MCF 10A (cell line): ENCODE measurements around the gene ACOT9. TPM values are rescaled to one million over a fixed set of nuclear protein-coding genes. Genes with fewer than 3 reads are reported as not detected.
"Not testable (repeated sequence)": the region's sequence is repeated elsewhere in the genome, so short reads cannot be mapped to it uniquely, and the experiment has no call there.

Source experiments
- BruUV-seq: library from RNA; stranded (reverse); fragments of 400-500 nt; replicated peaks from 2 replicates; lab custom pipeline; 2021; lab: Mats Ljungman, UMichigan
- CTCF ChIA-PET: fragments of 300-600 bp; sonication (Branson Sonifier 250); formaldehyde crosslinking; extraction: SDS; loops from one replicate; lab custom pipeline; 2021; ENCODE audit warnings: antibody characterized with exemption, inconsistent platforms; lab: Yijun Ruan, JAX
- POLR2A ChIA-PET: fragments of 300-600, 350-650 bp; sonication (Branson Sonifier 250); formaldehyde crosslinking; extraction: SDS; loops from one replicate; lab custom pipeline; 2020; ENCODE audit warnings: antibody characterized with exemption, inconsistent platforms; lab: Yijun Ruan, JAX
- DNase-seq: peaks from one replicate; pipeline ENCODE4 v3.0.0-alpha.2; 2018; ENCODE audit not compliant: unreplicated experiment
- H3K27ac Mint-ChIP-seq: one replicate; pipeline ENCODE4 v1.8.0; 2022; ENCODE audit warnings: mild to moderate bottlenecking, low read depth, mixed read lengths; ENCODE audit not compliant: unreplicated experiment
- H3K27me3 Mint-ChIP-seq: one replicate; pipeline ENCODE4 v1.8.0; 2022; ENCODE audit warnings: mixed read lengths; ENCODE audit not compliant: insufficient read depth, unreplicated experiment
- H3K36me3 Mint-ChIP-seq: one replicate; pipeline ENCODE4 v1.8.0; 2022; ENCODE audit warnings: mild to moderate bottlenecking, moderate library complexity, mixed read lengths; ENCODE audit not compliant: insufficient read depth, unreplicated experiment
- H3K4me1 Mint-ChIP-seq: one replicate; pipeline ENCODE4 v1.8.0; 2022; ENCODE audit warnings: mixed read lengths; ENCODE audit not compliant: insufficient read depth, unreplicated experiment
- H3K4me3 Mint-ChIP-seq: one replicate; pipeline ENCODE4 v1.8.0; 2022; ENCODE audit warnings: mild to moderate bottlenecking, moderate library complexity, mixed read lengths; ENCODE audit not compliant: unreplicated experiment
- H3K9me3 Mint-ChIP-seq: one replicate; pipeline ENCODE4 v1.8.0; 2022; ENCODE audit warnings: mixed read lengths; ENCODE audit not compliant: unreplicated experiment
- intact Hi-C: fragments of 100-400 bp; cut with micrococcal nuclease; formaldehyde crosslinking; loops from 2 replicates; pipeline ENCODE4 v1.14.1; 2022
- total RNA-seq: library from RNA; stranded (reverse); gene quantifications from 2 replicates; pipeline ENCODE4 v1.2.3, GENCODE V29; 2022
- TF ChIP-seq, protein P1 (sequence below): fragments of 200-600 bp; IDR thresholded peaks from one replicate; pipeline ENCODE4 v1.8.0; 2022; ENCODE audit warnings: antibody characterized with exemption, mild to moderate bottlenecking; ENCODE audit not compliant: unreplicated experiment

Gene ACOT9
- total RNA-seq, 1 experiment from 2014 or later = 83.9 TPM

- no peak for DNase-seq
- Mint-ChIP-seq H3K4me1 (peaks cover 6% of the 10 kb centered on the region), H3K36me3 (no peaks in the 10 kb centered on the region), H3K27me3 (no peaks in the 10 kb centered on the region), H3K27ac (no peak overlapping the region), H3K9me3 (no peaks in the 10 kb centered on the region), H3K4me3 (no peak overlapping the region)
- POLR2A ChIA-PET = interaction anchor here (0.7 kb wide), 1 partner anchor 121 kb away, joined by 3 read pairs; no protein-coding TSS in a partner anchor
- CTCF ChIA-PET = interaction anchor here (1.4 kb wide), 1 partner anchor 153 kb away, joined by 4 read pairs; no protein-coding TSS in a partner anchor
- no TSS peak for BruUV-seq
- intact Hi-C loops = no loop called here
- TF ChIP-seq, protein P1, sequence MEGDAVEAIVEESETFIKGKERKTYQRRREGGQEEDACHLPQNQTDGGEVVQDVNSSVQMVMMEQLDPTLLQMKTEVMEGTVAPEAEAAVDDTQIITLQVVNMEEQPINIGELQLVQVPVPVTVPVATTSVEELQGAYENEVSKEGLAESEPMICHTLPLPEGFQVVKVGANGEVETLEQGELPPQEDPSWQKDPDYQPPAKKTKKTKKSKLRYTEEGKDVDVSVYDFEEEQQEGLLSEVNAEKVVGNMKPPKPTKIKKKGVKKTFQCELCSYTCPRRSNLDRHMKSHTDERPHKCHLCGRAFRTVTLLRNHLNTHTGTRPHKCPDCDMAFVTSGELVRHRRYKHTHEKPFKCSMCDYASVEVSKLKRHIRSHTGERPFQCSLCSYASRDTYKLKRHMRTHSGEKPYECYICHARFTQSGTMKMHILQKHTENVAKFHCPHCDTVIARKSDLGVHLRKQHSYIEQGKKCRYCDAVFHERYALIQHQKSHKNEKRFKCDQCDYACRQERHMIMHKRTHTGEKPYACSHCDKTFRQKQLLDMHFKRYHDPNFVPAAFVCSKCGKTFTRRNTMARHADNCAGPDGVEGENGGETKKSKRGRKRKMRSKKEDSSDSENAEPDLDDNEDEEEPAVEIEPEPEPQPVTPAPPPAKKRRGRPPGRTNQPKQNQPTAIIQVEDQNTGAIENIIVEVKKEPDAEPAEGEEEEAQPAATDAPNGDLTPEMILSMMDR = no peak
Observed at GRCh38 chrX:23749129-23749528, 6.1 kb upstream of the ACOT9 start.

DNA sequence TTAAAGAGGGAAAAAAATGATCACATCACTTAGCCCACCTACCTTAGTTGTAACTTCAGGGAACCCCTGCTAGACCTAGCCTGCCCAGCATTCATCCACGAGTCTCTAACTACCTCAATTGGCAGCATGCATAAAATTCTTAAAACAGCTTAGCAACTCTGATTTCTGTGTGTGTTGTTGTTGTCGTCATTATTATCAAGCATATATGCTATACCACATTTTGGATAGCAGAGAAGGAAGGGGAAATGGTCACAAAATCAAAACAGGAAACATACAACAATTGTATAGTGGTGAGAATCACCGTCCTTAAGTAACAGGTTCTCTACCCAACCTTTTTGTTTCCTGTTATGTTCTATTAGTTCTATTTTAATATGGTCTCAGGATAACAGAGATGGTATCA lies 2.7 kb upstream of the ACOT9 start:
- no TSS peak for BruUV-seq
- CTCF ChIA-PET = interaction anchor here (1.5 kb wide), 1 partner anchor 157 kb away, joined by 3 read pairs; no protein-coding TSS in a partner anchor
- intact Hi-C loops = no loop called here
- POLR2A ChIA-PET = no interaction called here
- peaks cover 8% of the 10 kb centered on the region for H3K4me1 Mint-ChIP-seq
- DNase-seq = no peak
- H3K4me3 Mint-ChIP-seq = no peak overlapping the region
- no peak overlapping the region for H3K27ac Mint-ChIP-seq
- no peaks in the 10 kb centered on the region for H3K27me3 Mint-ChIP-seq
- no peaks in the 10 kb centered on the region for H3K9me3 Mint-ChIP-seq
- H3K36me3 Mint-ChIP-seq = no peaks in the 10 kb centered on the region
- TF ChIP-seq, protein P1 = no peak

DNA sequence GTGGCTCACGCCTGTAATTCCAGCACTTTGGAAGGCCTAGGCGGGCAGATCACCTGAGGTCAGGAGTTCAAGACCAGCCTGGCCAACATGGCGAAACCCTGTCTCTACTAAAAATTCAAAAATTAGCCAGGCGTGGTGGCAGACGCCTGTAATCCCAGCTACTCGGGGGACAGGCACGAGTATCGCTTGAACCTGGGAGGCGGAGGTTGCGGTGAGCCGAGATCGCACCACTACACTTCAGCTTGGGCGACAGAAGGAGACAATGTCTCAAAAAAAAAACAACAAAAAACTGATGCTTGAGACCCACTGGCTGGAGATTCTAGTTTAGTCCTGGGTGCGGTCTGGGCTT lies 521 bp upstream of the ACOT9 start:
- DNase-seq, H3K9me3 Mint-ChIP-seq, H3K36me3 Mint-ChIP-seq, H3K27me3 Mint-ChIP-seq, BruUV-seq: not testable (repeated sequence)
- ChIA-PET CTCF (interaction anchor here (0.6 to 2.2 kb wide), 3 partner anchors 155 to 842 kb away, joined by 3 to 9 read pairs (median 4); no protein-coding TSS in a partner anchor), POLR2A (interaction anchor here (0.6 to 2.9 kb wide), 13 partner anchors 8 to 1583 kb away, joined by 3 to 49 read pairs (median 5); partner anchors contain the start of genes EIF2S3 and SAT1)
- intact Hi-C loops = loop anchor here (1.0 kb wide), 2 partner anchors 40 to 158 kb away; partner anchors contain the start of gene SAT1
- peak overlapping the region; percentile 73 for H3K4me3 Mint-ChIP-seq
- H3K27ac Mint-ChIP-seq = peak overlapping the region; percentile 77
- H3K4me1 Mint-ChIP-seq = peaks cover 13% of the 10 kb centered on the region

DNA sequence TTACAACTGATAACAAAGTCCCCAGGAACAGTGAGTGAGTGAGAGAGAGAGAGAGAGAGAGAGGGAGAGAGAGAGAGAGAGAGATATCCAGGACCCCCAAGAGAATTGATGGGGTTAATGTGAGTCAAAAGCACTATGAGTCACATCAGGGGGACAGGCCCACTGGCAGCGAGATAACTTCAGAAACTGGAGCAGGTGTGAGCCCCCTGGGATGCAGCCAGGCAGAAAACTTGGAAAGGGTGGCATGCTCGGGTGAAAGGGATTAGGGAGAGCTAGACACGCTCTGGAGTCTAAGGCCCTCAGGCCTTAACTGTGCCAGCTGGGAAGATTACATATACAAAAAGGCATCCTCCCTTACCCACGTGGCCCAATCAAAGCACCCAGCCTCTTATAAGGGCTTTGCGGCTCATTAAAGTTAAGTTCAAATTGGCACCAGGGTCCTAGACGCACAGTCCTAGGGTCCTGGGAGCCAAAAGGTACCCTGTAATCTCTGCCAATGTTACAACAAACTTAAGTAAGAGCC lies 841 bp downstream of the ACOT9 start:
- Mint-ChIP-seq H3K4me1 (peaks cover 13% of the 10 kb centered on the region), H3K4me3 (peak overlapping the region; percentile 73), H3K36me3 (peaks cover 4% of the 10 kb centered on the region), H3K27ac (peak overlapping the region; percentile 77), H3K27me3 (no peaks in the 10 kb centered on the region), H3K9me3 (no peaks in the 10 kb centered on the region)
- DNase-seq = peak; percentile 78
- intact Hi-C loops = no loop called here
- ChIA-PET POLR2A (interaction anchor here (0.7 to 2.9 kb wide), 12 partner anchors 8 to 312 kb away, joined by 3 to 49 read pairs (median 4); partner anchors contain the start of genes EIF2S3 and SAT1), CTCF (interaction anchor here (0.6 to 1.5 kb wide), 5 partner anchors 31 to 162 kb away, joined by 3 to 6 read pairs (median 4); no protein-coding TSS in a partner anchor)
- TF ChIP-seq, protein P1 = no peak
- no TSS peak for BruUV-seq
